ENCODE data around the gene DMD. TPM values are rescaled to one million over a fixed set of nuclear protein-coding genes. Genes with fewer than 3 reads are reported as not detected.

DMD gene
- total and polyA plus RNA-seq, 2 of the 8 experiments (the other 6 are each of a cell fraction or from before 2014, with no cell fraction given), result 4.8 to 7.4 TPM

DNA sequence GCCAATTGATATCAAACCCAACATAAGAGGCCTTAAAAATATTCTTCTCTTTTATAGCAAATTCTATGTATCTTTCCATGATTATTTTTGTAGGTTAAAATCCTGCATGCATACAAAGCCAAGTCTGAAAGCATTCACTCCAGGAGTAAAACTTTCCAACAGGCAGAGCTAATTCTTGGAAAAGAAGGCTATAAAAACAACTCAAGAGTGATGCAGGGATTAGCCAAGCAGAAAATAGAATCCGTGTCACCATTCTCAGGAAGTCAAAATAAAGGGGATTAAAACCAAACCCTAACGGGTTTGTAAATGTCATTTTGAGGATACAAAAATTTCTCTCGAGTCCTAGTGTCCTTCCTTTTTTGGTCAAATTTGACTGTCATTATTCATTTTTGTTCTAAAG is 412.4 kb downstream of the DMD start (continued):
- TF ChIP-seq, protein P1, sequence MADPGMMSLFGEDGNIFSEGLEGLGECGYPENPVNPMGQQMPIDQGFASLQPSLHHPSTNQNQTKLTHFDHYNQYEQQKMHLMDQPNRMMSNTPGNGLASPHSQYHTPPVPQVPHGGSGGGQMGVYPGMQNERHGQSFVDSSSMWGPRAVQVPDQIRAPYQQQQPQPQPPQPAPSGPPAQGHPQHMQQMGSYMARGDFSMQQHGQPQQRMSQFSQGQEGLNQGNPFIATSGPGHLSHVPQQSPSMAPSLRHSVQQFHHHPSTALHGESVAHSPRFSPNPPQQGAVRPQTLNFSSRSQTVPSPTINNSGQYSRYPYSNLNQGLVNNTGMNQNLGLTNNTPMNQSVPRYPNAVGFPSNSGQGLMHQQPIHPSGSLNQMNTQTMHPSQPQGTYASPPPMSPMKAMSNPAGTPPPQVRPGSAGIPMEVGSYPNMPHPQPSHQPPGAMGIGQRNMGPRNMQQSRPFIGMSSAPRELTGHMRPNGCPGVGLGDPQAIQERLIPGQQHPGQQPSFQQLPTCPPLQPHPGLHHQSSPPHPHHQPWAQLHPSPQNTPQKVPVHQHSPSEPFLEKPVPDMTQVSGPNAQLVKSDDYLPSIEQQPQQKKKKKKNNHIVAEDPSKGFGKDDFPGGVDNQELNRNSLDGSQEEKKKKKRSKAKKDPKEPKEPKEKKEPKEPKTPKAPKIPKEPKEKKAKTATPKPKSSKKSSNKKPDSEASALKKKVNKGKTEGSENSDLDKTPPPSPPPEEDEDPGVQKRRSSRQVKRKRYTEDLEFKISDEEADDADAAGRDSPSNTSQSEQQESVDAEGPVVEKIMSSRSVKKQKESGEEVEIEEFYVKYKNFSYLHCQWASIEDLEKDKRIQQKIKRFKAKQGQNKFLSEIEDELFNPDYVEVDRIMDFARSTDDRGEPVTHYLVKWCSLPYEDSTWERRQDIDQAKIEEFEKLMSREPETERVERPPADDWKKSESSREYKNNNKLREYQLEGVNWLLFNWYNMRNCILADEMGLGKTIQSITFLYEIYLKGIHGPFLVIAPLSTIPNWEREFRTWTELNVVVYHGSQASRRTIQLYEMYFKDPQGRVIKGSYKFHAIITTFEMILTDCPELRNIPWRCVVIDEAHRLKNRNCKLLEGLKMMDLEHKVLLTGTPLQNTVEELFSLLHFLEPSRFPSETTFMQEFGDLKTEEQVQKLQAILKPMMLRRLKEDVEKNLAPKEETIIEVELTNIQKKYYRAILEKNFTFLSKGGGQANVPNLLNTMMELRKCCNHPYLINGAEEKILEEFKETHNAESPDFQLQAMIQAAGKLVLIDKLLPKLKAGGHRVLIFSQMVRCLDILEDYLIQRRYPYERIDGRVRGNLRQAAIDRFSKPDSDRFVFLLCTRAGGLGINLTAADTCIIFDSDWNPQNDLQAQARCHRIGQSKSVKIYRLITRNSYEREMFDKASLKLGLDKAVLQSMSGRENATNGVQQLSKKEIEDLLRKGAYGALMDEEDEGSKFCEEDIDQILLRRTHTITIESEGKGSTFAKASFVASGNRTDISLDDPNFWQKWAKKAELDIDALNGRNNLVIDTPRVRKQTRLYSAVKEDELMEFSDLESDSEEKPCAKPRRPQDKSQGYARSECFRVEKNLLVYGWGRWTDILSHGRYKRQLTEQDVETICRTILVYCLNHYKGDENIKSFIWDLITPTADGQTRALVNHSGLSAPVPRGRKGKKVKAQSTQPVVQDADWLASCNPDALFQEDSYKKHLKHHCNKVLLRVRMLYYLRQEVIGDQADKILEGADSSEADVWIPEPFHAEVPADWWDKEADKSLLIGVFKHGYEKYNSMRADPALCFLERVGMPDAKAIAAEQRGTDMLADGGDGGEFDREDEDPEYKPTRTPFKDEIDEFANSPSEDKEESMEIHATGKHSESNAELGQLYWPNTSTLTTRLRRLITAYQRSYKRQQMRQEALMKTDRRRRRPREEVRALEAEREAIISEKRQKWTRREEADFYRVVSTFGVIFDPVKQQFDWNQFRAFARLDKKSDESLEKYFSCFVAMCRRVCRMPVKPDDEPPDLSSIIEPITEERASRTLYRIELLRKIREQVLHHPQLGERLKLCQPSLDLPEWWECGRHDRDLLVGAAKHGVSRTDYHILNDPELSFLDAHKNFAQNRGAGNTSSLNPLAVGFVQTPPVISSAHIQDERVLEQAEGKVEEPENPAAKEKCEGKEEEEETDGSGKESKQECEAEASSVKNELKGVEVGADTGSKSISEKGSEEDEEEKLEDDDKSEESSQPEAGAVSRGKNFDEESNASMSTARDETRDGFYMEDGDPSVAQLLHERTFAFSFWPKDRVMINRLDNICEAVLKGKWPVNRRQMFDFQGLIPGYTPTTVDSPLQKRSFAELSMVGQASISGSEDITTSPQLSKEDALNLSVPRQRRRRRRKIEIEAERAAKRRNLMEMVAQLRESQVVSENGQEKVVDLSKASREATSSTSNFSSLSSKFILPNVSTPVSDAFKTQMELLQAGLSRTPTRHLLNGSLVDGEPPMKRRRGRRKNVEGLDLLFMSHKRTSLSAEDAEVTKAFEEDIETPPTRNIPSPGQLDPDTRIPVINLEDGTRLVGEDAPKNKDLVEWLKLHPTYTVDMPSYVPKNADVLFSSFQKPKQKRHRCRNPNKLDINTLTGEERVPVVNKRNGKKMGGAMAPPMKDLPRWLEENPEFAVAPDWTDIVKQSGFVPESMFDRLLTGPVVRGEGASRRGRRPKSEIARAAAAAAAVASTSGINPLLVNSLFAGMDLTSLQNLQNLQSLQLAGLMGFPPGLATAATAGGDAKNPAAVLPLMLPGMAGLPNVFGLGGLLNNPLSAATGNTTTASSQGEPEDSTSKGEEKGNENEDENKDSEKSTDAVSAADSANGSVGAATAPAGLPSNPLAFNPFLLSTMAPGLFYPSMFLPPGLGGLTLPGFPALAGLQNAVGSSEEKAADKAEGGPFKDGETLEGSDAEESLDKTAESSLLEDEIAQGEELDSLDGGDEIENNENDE (IDR thresholded peaks at IDR 0.05; ENCODE audit: insufficient replicate concordance, low read length), result no peak
- TF ChIP-seq, protein P2, sequence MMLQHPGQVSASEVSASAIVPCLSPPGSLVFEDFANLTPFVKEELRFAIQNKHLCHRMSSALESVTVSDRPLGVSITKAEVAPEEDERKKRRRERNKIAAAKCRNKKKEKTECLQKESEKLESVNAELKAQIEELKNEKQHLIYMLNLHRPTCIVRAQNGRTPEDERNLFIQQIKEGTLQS (IDR thresholded peaks at IDR 0.05; ENCODE audit: insufficient read depth, low read depth, low read length), result no peak
- TF ChIP-seq RAD21 (IDR thresholded peaks at IDR 0.05 in 1 of 2, conservative IDR thresholded peaks at IDR 0.05 in 1 of 2; ENCODE audit: low read depth in 2 of 2, low read length in 2 of 2) (no peak), NANOG (IDR thresholded peaks at IDR 0.05; ENCODE audit: insufficient read depth, low read depth, low read length, poor library complexity, severe bottlenecking) (no peak), ASH2L (IDR thresholded peaks at IDR 0.05; ENCODE audit: low read length) (no peak), PHF8 (conservative IDR thresholded peaks at IDR 0.05; ENCODE audit: low read depth, low read length) (no peak), CBX8 (IDR thresholded peaks at IDR 0.05; ENCODE audit: borderline replicate concordance, low read depth, low read length) (no peak), CHD1 (IDR thresholded peaks at IDR 0.05; ENCODE audit: low read depth, low read length) (no peak), CREB1 (IDR thresholded peaks at IDR 0.05) (no peak), MAFK (IDR thresholded peaks at IDR 0.05; ENCODE audit: low read depth, low read length) (no peak), TBP (IDR thresholded peaks at IDR 0.05; ENCODE audit: low read depth, low read length) (no peak), JUN (IDR thresholded peaks at IDR 0.05; ENCODE audit: low read depth, low read length) (no peak)

All from H1 (cell line).